BLaER1 treated with 17β-estradiol and CSF1 and Interleukin-3, amounts not matched to agents 10 nM and 100 nM (cell line): ENCODE data around the gene ELMO1.

Experiments used
- H3K27ac ChIP-seq, 11 experiments: shearing (Covaris generic); formaldehyde crosslinking; 2 replicates each; pipeline ENCODE4 v1.8.1; 2022
- H3K27me3 ChIP-seq, 11 experiments: shearing (Covaris generic); formaldehyde crosslinking; 2 replicates each; pipeline ENCODE4 v1.8.1; 2022
- H3K36me3 ChIP-seq, 11 experiments: shearing (Covaris generic); formaldehyde crosslinking; 2 replicates each; pipeline ENCODE4 v1.8.1; 2022
- H3K4me1 ChIP-seq, 10 experiments: shearing (Covaris generic); formaldehyde crosslinking; 2 replicates each; pipeline ENCODE4 v1.8.1; 2022
- H3K4me2 ChIP-seq, 11 experiments: shearing (Covaris generic); formaldehyde crosslinking; 2 replicates each; pipeline ENCODE4 v1.8.1; 2022
- H3K4me3 ChIP-seq, 10 experiments: shearing (Covaris generic); formaldehyde crosslinking; 2 replicates each; pipeline ENCODE4 v1.8.1; 2022
- H3K9ac ChIP-seq, 11 experiments: shearing (Covaris generic); formaldehyde crosslinking; 2 replicates each; pipeline ENCODE4 v1.8.1; 2022
- H3K9me3 ChIP-seq, 11 experiments: shearing (Covaris generic); formaldehyde crosslinking; replicated peaks in 1 of 11; 2 replicates each; pipeline ENCODE4 v1.8.1; 2022
- H4K20me1 ChIP-seq, 11 experiments: shearing (Covaris generic); formaldehyde crosslinking; 2 replicates each; pipeline ENCODE4 v1.8.1; 2022
- Cebpa-rat ChIP-seq, 11 experiments: shearing (Covaris generic); IDR thresholded peaks; 2 replicates each; pipeline ENCODE4 v1.8.1; 2022

Gene ELMO1

GRCh38 chr7:37489703-37490102 lies 41.0 kb upstream of the ELMO1 start:
- Histone ChIP-seq H3K4me2 (no peak overlapping the region), H3K4me1 (peaks cover 0 to 11% (median 7%) of the 10 kb centered on the region in 10 experiments; a peak in 17 of 20 replicates), H3K9ac (no peak overlapping the region), H3K9me3 (peaks cover 29 to 44% (median 34%) of the 10 kb centered on the region in 11 experiments), H3K4me3 (no peak overlapping the region), H3K36me3 (peaks cover 0 to 6% (median 0%) of the 10 kb centered on the region in 11 experiments; a peak in 1 of 22 replicates), H3K27ac (no peak overlapping the region), H3K27me3 (no peaks in the 10 kb centered on the region), H4K20me1 (no peaks in the 10 kb centered on the region)
- no peak for TF ChIP-seq Cebpa-rat (IDR thresholded peaks at IDR 0.05)

DNA sequence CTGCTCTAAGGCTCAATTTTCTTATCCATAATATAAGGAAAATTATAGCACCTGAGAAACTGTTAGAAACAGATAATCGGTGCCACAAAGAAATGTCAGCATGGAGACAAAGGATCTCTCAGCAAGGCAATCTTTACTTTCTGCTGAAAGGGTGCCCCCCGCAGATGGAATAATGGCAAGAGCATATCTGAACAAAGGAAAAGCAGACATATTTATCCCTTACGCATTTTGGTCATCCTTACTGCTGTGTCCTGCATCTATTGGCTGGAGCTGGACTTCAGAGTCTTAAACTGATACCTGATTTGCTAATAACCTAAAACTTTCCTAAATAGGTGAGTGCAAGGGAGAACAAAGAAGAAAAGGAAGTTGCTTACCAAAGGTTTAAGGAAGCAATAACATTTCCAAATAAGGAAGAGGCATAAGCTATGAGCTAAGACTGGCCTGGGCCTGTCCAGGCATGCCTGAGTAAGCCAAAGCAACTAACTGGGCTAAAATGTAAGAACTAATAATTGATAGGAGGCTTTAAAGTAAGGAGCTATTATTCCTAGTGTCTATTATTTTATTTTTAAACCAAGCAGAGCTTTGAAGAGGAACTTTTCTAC lies 39.6 kb upstream of the ELMO1 start:
- TF ChIP-seq Cebpa-rat (IDR thresholded peaks at IDR 0.05) = no peak
- Histone ChIP-seq H3K27me3 (no peaks in the 10 kb centered on the region), H3K4me3 (peak overlapping the region in 2 of 10 experiments; percentile 22 to 27; a peak in 4 of 20 replicates), H3K27ac (peak overlapping the region in 9 of 11 experiments; percentile 1 to 54 (median 29); a peak in 10 of 22 replicates), H4K20me1 (no peaks in the 10 kb centered on the region), H3K9me3 (peaks cover 29 to 44% (median 34%) of the 10 kb centered on the region in 11 experiments), H3K4me1 (peaks cover 0 to 7% (median 0%) of the 10 kb centered on the region in 10 experiments; a peak in 3 of 20 replicates), H3K4me2 (peak overlapping the region in 3 of 11 experiments; percentile 1 to 12 (median 3); a peak in 1 of 22 replicates), H3K9ac (no peak overlapping the region), H3K36me3 (peaks cover 0 to 6% (median 0%) of the 10 kb centered on the region in 11 experiments; a peak in 1 of 22 replicates)

GRCh38 chr7:37484426-37485073 lies 35.9 kb upstream of the ELMO1 start:
- H3K4me3 ChIP-seq = no peak overlapping the region
- H4K20me1 ChIP-seq = no peaks in the 10 kb centered on the region
- no peaks in the 10 kb centered on the region for H3K27me3 ChIP-seq
- peaks cover 0 to 6% (median 0%) of the 10 kb centered on the region in 11 experiments; a peak in 1 of 22 replicates for H3K36me3 ChIP-seq
- H3K9me3 ChIP-seq = peaks cover 18 to 33% (median 24%) of the 10 kb centered on the region in 11 experiments
- H3K4me1 ChIP-seq = peaks cover 0 to 22% (median 0%) of the 10 kb centered on the region in 10 experiments; a peak in 7 of 20 replicates
- H3K9ac ChIP-seq = no peak overlapping the region
- H3K4me2 ChIP-seq = no peak overlapping the region
- no peak overlapping the region for H3K27ac ChIP-seq
- TF ChIP-seq Cebpa-rat (IDR thresholded peaks at IDR 0.05) = no peak

DNA sequence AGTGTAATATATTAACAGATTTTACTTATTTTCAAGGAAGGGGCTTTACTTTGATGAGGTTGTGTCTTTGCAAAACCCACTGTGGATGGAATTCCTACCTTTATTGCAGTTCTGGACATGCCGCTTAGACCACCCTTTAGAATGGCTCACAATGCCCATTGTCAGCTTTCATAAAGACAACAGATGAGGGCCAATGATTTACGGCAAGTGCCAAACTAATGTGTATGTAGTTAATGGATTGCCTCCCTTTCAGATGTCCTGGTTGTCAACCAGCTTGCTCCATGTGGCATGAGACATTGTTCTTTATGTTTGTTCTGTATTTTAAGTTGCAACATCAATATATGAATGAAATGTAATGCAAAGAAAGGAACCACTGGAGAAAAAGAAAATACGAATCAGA lies 35.0 kb upstream of the ELMO1 start:
- Histone ChIP-seq H4K20me1 (no peaks in the 10 kb centered on the region), H3K36me3 (peaks cover 0 to 6% (median 0%) of the 10 kb centered on the region in 11 experiments; a peak in 1 of 22 replicates), H3K4me3 (no peak overlapping the region), H3K27ac (no peak overlapping the region), H3K4me2 (no peak overlapping the region), H3K4me1 (peaks cover 0 to 19% (median 0%) of the 10 kb centered on the region in 10 experiments; a peak in 7 of 20 replicates), H3K27me3 (no peaks in the 10 kb centered on the region), H3K9ac (no peak overlapping the region), H3K9me3 (peaks cover 16 to 31% (median 22%) of the 10 kb centered on the region in 11 experiments)
- TF ChIP-seq Cebpa-rat (IDR thresholded peaks at IDR 0.05) = no peak

DNA sequence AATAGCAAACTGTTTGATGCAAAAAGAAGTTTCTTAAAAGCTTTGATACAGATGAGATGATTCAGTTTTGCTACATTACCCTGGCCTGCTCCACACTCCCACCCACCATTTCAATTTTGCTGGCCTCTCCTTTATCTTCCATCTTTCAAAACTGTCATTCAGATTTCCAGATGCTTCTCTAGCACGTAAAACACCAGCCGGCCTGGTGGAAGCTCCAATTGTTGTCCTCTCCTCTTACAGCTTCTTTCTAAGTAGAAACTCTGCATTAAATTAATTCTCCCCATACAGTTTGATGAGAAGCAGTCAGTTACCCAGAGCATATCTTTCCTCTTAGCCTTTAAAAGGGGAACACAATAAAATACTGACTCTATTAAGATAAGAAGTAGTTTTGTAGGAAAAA lies 34.3 kb upstream of the ELMO1 start:
- Histone ChIP-seq H3K4me1 (peaks cover 0 to 16% (median 0%) of the 10 kb centered on the region in 10 experiments; a peak in 5 of 20 replicates), H3K27ac (no peak overlapping the region), H3K4me3 (no peak overlapping the region), H3K36me3 (peaks cover 0 to under 1% (median 0%) of the 10 kb centered on the region in 11 experiments; a peak in 1 of 22 replicates), H3K9ac (no peak overlapping the region), H3K27me3 (no peaks in the 10 kb centered on the region), H3K9me3 (peaks cover 10 to 25% (median 15%) of the 10 kb centered on the region in 11 experiments), H4K20me1 (no peaks in the 10 kb centered on the region), H3K4me2 (no peak overlapping the region)
- no peak for TF ChIP-seq Cebpa-rat (IDR thresholded peaks at IDR 0.05)

DNA sequence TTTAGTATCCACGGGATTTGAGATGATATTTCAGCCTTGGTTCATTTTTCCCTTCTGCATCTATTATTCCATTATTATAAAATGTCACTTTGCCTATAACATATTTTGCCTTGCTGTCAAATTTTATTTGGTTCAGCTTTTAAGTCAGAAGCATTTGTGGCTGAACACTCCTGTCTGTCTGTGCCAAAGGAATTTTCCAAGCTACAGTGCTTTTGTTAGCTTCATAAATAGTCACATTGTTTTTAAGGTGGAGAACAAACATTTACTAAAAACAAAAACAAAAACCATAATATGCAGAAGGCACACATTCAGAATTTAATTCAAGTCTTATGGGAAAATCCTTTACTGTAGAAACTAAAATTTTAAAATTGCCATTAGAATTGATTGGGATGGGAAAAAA lies 33.8 kb upstream of the ELMO1 start:
- H3K4me2 ChIP-seq = no peak overlapping the region
- H4K20me1 ChIP-seq = no peaks in the 10 kb centered on the region
- no peak overlapping the region for H3K4me3 ChIP-seq
- H3K27ac ChIP-seq = no peak overlapping the region
- H3K9ac ChIP-seq = no peak overlapping the region
- TF ChIP-seq Cebpa-rat (IDR thresholded peaks at IDR 0.05) = no peak
- no peaks in the 10 kb centered on the region for H3K27me3 ChIP-seq
- H3K9me3 ChIP-seq = peaks cover 5 to 20% (median 11%) of the 10 kb centered on the region in 11 experiments; a peak in 16 of 22 replicates
- H3K4me1 ChIP-seq = peaks cover 0 to 16% (median 0%) of the 10 kb centered on the region in 10 experiments; a peak in 5 of 20 replicates
- no peaks in the 10 kb centered on the region for H3K36me3 ChIP-seq

GRCh38 chr7:37481722-37482288 lies 33.1 kb upstream of the ELMO1 start:
- TF ChIP-seq Cebpa-rat (IDR thresholded peaks at IDR 0.05) = no peak
- no peak overlapping the region for H3K4me3 ChIP-seq
- H3K36me3 ChIP-seq = no peaks in the 10 kb centered on the region
- H3K4me1 ChIP-seq = peaks cover 0 to 16% (median 0%) of the 10 kb centered on the region in 10 experiments; a peak in 5 of 20 replicates
- no peaks in the 10 kb centered on the region for H4K20me1 ChIP-seq
- H3K9me3 ChIP-seq = peaks cover 0 to 13% (median 4%) of the 10 kb centered on the region in 11 experiments; a peak in 10 of 22 replicates
- no peak overlapping the region for H3K4me2 ChIP-seq
- H3K9ac ChIP-seq = no peak overlapping the region
- H3K27me3 ChIP-seq = no peaks in the 10 kb centered on the region
- H3K27ac ChIP-seq = no peak overlapping the region

DNA sequence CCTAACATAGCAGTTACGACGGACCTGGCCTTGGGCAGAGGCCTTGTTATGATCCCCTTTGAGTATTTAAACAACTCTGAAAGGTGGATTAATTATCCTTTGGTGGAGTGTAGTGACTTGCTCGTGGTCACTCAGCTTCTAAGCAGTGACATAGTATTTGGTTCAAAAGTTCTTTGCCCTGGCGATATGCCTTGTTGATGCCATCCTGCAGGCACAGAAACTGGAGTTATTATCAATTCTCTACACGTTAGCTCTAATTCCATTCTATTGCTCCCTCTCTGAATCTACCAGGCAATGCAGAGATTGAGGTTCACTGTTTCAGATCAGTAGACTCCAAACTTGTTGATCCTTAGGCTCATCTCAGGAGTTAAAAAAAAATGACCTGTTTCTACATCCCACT lies 32.5 kb upstream of the ELMO1 start:
- Histone ChIP-seq H3K27ac (no peak overlapping the region), H3K4me1 (peaks cover 0 to 16% (median 0%) of the 10 kb centered on the region in 10 experiments; a peak in 5 of 20 replicates), H3K36me3 (no peaks in the 10 kb centered on the region), H3K27me3 (no peaks in the 10 kb centered on the region), H3K9me3 (peaks cover 0 to 8% (median 0%) of the 10 kb centered on the region in 11 experiments; a peak in 2 of 22 replicates), H3K4me3 (no peak overlapping the region), H3K9ac (no peak overlapping the region), H3K4me2 (peak overlapping the region in 1 of 11 experiments; percentile 63; a peak in 1 of 22 replicates), H4K20me1 (no peaks in the 10 kb centered on the region)
- TF ChIP-seq Cebpa-rat (IDR thresholded peaks at IDR 0.05) = no peak
